Measurements from ENCODE around the gene CENPX. TPM values are rescaled to one million over a fixed set of nuclear protein-coding genes. Genes with fewer than 3 reads are reported as not detected.
A peak's percentile ranks its signal among the peaks of the same experiment; 100 is the strongest.

Gene CENPX
- total and polyA plus RNA-seq, 2 of the 13 experiments (the other 11 are each of a cell fraction or from before 2014, with no cell fraction given) = 92.7 to 170 TPM

DNA sequence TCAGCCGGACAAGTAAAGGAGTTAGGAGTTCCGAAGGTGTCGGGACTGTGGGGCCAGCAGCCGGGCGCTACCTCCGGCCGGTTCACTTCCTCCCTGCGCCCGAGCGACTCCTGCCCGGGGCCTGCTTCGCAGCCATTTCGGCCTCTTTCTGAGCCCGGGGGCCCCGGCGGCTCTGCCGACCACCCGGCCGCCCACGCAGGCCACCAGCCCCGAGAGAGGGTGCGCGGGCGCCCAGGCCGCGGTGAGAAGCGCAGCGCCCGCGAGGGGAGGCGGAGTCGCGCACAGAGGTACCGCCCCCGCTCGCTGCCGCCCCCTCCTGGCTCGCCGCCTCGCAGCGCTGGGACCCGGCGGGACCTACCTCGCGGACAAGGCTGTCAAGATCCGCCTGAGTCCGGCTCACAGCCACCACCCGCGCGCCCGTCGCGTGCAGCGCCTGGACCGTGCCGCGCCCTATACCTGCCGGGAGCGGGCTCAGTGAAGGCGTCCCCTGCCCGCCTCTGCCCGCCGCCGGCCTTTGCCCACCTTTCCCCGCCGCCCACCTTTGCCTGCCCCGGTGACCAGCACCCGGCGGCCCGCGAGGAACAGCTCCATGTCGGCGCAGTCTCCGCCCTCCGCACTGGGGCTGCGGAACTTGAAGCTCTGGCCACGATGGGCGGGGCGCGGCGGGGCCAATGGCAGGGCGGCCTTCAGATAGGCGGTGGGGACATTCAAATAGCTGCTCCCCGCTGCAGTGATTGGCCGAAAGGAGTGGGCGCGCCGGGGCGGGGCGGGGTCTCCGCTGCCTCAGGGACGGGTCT, 14.6 kb upstream of the CENPX start, which contains the start of gene DCXR (continued):
- no peak for TF ChIP-seq MBNL3 (CRISPR knock-in tag; conservative IDR thresholded peaks at IDR 0.05)
- TF ChIP-seq MBD4 (IDR thresholded peaks at IDR 0.05; ENCODE audit: borderline replicate concordance, low read length) = no peak
- peak; percentile 98; the same call in 1 of the 2 replicates for TF ChIP-seq ZNF558 (CRISPR knock-in tag; IDR thresholded peaks at IDR 0.05; ENCODE audit: borderline replicate concordance)
- no peak for TF ChIP-seq ZNF235 (CRISPR knock-in tag; IDR thresholded peaks at IDR 0.05; ENCODE audit: borderline replicate concordance)
- TF ChIP-seq IKZF4 (CRISPR knock-in tag; IDR thresholded peaks at IDR 0.05; ENCODE audit: borderline replicate concordance, low read depth, not compliant biosample characterization) = peak; percentile 82
- no peak for TF ChIP-seq NFIC (IDR thresholded peaks at IDR 0.05; ENCODE audit: low read length)
- TF ChIP-seq, protein P1, sequence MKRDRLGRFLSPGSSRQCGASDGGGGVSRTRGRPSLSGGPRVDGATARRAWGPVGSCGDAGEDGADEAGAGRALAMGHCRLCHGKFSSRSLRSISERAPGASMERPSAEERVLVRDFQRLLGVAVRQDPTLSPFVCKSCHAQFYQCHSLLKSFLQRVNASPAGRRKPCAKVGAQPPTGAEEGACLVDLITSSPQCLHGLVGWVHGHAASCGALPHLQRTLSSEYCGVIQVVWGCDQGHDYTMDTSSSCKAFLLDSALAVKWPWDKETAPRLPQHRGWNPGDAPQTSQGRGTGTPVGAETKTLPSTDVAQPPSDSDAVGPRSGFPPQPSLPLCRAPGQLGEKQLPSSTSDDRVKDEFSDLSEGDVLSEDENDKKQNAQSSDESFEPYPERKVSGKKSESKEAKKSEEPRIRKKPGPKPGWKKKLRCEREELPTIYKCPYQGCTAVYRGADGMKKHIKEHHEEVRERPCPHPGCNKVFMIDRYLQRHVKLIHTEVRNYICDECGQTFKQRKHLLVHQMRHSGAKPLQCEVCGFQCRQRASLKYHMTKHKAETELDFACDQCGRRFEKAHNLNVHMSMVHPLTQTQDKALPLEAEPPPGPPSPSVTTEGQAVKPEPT (CRISPR knock-in tag; IDR thresholded peaks at IDR 0.05; ENCODE audit: low read depth) = no peak; the same call in 1 of the 2 replicates
- no peak for TF ChIP-seq ZNF839 (CRISPR knock-in tag; IDR thresholded peaks at IDR 0.05; ENCODE audit: borderline replicate concordance)
- no peak for TF ChIP-seq ZNF605 (CRISPR knock-in tag; IDR thresholded peaks at IDR 0.05)
- peak; percentile 79; the same call in 1 of the 2 replicates for TF ChIP-seq ZSCAN25 (CRISPR knock-in tag; IDR thresholded peaks at IDR 0.05)
- TF ChIP-seq, protein P2, sequence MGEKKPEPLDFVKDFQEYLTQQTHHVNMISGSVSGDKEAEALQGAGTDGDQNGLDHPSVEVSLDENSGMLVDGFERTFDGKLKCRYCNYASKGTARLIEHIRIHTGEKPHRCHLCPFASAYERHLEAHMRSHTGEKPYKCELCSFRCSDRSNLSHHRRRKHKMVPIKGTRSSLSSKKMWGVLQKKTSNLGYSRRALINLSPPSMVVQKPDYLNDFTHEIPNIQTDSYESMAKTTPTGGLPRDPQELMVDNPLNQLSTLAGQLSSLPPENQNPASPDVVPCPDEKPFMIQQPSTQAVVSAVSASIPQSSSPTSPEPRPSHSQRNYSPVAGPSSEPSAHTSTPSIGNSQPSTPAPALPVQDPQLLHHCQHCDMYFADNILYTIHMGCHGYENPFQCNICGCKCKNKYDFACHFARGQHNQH (CRISPR knock-in tag; IDR thresholded peaks at IDR 0.05) = peak; percentile 88
- 0 out of 2 replicates have a peak, but pooled peaks have one; percentile 55 for TF ChIP-seq ZNF550 (CRISPR knock-in tag; IDR thresholded peaks at IDR 0.05; ENCODE audit: borderline replicate concordance)
- TF ChIP-seq BRD4 (CRISPR knock-in tag; IDR thresholded peaks at IDR 0.05) = no peak
- TF ChIP-seq ZNF780A (CRISPR knock-in tag; IDR thresholded peaks at IDR 0.05) = 0 out of 2 replicates have a peak, but pooled peaks have one; percentile 24
- TF ChIP-seq ZMAT3 (CRISPR knock-in tag; conservative IDR thresholded peaks at IDR 0.05) = peak; percentile 84; the same call in 1 of the 2 replicates
- TF ChIP-seq ZNF432 (CRISPR knock-in tag; IDR thresholded peaks at IDR 0.05; ENCODE audit: borderline replicate concordance) = no peak
- peak; percentile 72; the same call in 1 of the 2 replicates for TF ChIP-seq ZNF441 (CRISPR knock-in tag; IDR thresholded peaks at IDR 0.05; ENCODE audit: borderline replicate concordance)
- no peak for TF ChIP-seq SIX1 (CRISPR knock-in tag; IDR thresholded peaks at IDR 0.05; ENCODE audit: borderline replicate concordance)
- no peak for TF ChIP-seq ZFP62 (CRISPR knock-in tag; IDR thresholded peaks at IDR 0.05)
- TF ChIP-seq KMT2B (CRISPR knock-in tag; IDR thresholded peaks at IDR 0.05) = peak; percentile 42; the same call in 1 of the 2 replicates
- TF ChIP-seq ZNF256 (CRISPR knock-in tag; conservative IDR thresholded peaks at IDR 0.05) = no peak
- TF ChIP-seq SNRNP70 (IDR thresholded peaks at IDR 0.05; ENCODE audit: low read depth, low read length) = no peak; the same call in 1 of the 2 replicates
- TF ChIP-seq, protein P3, sequence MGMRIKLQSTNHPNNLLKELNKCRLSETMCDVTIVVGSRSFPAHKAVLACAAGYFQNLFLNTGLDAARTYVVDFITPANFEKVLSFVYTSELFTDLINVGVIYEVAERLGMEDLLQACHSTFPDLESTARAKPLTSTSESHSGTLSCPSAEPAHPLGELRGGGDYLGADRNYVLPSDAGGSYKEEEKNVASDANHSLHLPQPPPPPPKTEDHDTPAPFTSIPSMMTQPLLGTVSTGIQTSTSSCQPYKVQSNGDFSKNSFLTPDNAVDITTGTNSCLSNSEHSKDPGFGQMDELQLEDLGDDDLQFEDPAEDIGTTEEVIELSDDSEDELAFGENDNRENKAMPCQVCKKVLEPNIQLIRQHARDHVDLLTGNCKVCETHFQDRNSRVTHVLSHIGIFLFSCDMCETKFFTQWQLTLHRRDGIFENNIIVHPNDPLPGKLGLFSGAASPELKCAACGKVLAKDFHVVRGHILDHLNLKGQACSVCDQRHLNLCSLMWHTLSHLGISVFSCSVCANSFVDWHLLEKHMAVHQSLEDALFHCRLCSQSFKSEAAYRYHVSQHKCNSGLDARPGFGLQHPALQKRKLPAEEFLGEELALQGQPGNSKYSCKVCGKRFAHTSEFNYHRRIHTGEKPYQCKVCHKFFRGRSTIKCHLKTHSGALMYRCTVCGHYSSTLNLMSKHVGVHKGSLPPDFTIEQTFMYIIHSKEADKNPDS (CRISPR knock-in tag; IDR thresholded peaks at IDR 0.05) = no peak; the same call in 1 of the 2 replicates

Measured in HepG2 (cell line).